Caki2 (cell line): Measurements from ENCODE around the gene MT1G. TPM values are rescaled to one million over a fixed set of nuclear protein-coding genes. Genes with fewer than 3 reads are reported as not detected.
"Not testable (repeated sequence)": the region's sequence is repeated elsewhere in the genome, so short reads cannot be mapped to it uniquely, and the experiment has no call there.

Experiments used
- DNase-seq: peaks from one replicate; pipeline ENCODE4 v3.0.0-alpha.2; 2015; ENCODE audit warnings: low read depth
- in situ Hi-C: cut with HindIII; loops from 2 replicates; pipeline ENCODE4 v1.10.0; 2016; ENCODE audit warnings: low sequenced_read_pairs, low pct_unique_long_range_greater_than_20kb, mixed read lengths
- total RNA-seq: library from RNA; depleted of rRNA; stranded (reverse); fragments of >200 nt; shearing (Covaris generic); gene quantifications from 2 replicates; pipeline ENCODE4 v1.2.3, GENCODE V29; 2014; ENCODE audit warnings: low replicate concordance

Gene MT1G
- total RNA-seq, 1 experiment from 2014 or later = not detected

DNA sequence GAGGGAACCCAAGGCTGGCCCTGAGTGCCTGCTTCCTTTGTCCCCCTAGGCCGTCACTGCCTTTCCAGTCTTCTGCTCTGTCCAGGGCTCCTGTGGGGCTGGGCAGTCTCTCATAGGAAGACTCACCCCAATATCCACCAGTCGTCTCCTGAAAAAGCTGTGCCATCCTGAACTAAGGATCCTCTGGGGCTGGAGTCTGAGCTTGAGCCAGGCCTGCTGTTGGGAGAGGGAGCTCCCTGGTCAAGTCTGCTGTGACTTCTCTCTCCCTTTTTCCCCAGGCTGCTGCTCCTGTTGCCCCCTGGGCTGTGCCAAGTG, 2.7 kb upstream of the MT1G start:
- no peak for DNase-seq
- in situ Hi-C loops = no loop called here

DNA sequence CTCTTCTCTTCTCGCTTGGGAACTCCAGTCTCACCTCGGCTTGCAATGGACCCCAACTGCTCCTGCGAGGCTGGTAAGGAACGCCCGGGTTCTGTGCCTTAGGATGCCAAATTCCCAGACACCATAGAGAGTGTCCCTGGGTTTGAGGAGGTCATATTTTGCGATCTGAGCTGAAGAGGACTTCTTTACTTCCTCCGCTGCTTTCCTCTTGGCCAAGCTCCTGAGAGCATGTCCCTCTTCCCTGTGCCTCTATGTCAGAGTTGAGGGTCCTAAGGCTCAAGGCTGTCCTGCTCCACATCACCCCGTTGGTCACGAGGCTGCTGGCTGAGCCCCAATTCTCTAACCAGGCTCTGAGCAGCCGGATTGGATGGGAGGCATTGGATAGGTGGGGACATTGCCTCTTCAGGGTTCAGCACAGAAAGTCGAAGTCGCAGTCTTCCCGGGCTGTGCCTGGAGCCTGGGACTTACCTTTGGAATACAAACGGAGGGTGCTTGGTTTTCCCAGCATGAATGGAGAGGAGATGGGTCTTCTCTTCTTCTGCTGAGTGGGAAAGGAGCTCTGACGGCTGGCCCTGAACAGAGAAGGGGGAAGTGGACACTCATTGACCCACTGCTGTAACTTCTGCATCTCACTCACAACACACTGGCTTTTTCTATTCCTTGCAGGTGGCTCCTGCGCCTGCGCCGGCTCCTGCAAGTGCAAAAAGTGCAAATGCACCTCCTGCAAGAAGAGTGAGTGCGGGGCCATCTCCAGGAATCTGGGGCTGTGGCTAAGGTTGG, 2.2 kb upstream of the MT1G start:
- in situ Hi-C loops = no loop called here
- no peak for DNase-seq

DNA sequence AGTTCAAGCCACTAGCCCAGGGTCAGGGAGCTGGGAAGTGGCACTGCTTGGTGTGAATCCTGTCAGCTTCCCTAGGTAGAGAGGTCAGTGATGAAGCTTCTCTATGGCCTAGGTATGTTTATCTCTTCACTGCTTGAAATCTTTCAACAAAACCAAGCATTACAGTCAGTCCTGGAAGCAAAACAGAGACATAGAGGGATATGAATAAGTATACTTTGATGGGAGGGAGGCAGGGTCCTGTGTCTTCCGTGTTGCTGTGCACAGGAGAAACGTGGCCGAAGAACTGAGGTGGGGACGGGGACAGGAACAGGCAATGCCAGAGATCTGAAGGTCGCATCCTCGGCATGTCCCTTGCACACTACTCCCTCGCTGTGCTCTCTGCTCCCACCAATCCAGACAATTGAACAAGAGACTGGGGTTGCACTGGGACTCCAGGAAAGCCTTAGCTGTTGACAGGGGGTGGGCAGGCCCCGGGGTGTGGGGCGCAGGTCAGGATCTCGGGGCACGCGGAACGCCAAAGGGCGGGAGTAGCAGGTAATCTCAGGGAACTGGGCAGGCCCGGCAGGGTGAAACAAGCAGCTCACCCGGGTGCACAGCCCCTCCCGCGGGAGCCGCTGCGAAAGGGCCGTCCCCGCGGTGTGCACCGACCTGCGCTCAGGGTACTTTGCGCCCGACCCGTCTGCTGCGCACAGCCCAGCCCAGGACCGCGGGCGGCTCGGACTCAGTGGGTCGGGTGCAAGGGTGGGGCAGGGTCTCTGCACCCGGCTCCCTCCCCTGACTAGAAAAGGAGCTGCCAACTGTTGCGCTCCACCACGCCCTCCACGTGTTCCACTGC, 1.4 kb upstream of the MT1G start, which contains the start of gene MT1H:
MT1H (plus strand) TSS at position 810 of the 835 bp plus-strand sequence. CDS start 71 bp downstream, outside the sequence.
- no peak for DNase-seq
- in situ Hi-C loops = no loop called here

DNA sequence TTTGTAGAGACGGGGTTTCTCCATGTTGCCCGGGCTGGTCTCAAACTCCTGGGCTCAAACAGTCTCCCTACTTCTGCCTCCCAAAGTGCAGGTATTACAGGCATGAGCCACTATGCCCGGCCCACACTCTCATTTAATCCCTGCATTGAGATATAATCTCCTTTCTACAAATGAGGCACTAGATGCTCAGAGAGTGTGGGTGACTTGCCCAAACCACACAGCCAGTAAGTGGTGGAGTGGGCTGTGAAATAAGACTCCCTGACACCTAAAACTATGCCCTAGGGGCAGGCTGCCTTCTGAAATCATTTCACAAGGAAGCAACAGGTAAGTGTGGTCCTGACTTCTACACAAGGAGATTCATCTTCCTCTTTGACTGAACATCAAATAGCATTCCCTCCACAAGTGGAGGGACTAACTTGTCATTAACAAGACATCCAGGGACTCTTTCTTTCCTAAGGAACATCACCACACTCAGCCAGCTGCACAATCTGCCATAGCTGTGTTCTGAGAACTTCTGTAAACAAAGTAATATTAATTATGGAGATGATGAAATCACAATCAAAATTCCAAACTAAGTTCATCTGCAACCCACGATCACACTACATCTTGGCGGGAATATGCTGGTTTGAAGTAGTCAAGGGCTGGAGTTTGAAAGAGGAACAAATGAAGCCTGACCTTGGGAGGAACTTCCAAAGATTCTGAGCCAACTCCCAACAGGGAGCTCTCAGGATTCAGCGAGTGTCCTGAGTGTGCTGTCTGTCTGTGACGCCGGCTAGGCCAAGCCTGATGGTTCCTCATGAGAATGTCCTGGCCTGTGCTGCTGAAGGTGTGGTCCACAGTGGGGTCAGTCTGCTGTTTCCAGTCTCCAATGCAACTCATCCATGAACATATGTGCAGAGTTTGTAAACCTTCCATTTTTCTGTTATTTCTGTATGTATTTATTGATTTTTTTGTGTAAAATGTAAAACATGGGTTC, 2.3 kb downstream of the MT1G start:
- DNase-seq, in situ Hi-C loops: not testable (repeated sequence)

DNA sequence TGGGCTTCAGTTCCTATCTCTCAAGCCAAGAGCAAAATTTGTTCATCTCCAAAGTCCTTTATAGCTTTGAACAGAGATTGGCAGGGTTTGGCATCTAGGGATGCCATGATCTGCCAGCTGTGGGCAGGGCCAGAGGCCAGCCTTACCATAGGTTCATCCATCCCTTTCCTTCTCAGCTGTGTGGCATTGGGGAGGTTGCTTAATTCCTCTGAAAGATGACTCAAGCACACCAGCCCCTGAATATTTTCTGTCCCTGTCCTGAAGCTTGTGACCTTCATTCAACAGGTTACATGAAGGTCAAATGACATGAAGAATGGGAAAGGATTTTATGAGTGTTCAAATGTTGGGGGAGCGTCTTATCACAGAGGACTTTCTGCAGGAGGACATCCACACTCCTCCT, 3.4 kb downstream of the MT1G start:
- no peak for DNase-seq
- in situ Hi-C loops = no loop called here

DNA sequence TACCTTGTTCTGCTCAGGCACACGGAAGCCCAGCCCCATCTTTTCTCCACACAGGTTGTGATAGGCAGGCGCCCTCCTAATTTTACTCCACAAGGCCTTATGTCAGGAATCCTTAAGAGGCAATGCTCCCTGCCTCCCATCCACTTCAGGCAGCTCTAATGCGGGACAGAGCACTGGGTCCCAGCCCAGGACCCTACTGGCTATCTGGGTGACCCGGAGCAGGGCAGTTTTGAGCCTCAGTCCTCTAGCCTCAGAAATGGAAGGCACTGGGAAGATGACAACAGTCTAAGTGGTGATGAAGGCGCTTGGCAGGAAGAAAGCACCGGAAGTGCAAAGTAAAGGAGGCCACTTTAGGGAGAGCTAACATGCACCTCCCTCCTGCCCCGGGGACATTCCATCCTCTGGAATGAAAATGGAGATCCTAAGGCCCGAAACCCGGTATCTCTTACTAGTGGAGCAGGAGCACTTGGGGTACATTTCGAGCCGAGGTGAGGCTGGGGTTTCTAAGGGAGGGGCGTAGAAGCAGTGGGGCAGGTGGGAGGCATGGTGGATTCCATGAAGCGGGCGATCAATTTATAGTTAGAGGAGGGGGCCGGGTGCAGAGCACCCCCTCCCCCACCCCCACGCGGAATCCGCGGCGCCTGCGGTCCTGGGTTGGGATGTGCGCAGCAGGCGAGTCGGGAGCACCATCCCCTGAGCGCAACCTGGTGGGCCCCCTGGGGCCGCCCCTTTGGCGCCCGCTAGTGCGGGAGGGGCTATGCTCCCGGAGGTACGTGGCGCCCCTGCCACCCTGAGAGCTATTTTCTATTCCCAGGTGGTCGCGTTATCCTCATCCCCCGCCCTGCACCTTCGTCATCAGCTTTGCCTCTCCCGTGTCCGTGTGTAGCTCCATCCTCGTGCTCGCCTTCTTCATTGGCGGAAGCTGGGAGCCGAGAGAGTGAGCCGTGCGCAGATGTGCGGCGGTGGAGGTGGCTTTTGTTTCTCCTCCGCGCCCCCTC, 5.2 kb downstream of the MT1G start:
- no peak for DNase-seq
- in situ Hi-C loops = no loop called here

DNA sequence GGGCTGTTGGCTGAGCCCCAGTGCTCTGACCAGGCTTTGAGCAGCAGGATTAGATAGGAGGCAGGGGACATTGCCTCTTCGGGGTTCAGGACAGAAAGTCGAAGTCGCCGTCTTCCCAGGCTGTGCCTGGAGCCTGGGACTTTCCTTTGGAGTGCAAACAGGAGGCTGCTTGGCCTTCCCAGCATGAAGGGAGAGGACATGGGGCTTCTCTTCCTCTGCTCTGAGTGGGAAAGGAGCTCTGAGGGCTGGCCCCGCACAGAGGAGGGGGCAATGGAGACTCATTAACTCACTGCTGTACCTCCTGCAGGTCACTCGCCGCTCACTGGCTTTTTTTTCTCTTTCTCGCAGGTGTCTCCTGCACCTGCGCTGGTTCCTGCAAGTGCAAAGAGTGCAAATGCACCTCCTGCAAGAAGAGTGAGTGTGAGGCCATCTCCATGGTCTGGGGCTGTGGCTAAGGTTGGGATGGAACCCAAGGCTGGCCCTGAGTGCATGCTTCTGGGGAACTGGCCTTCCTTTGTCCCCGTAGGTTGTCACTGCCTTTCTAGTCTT, 9.5 kb downstream of the MT1G start:
- in situ Hi-C loops = no loop called here
- DNase-seq = no peak

DNA sequence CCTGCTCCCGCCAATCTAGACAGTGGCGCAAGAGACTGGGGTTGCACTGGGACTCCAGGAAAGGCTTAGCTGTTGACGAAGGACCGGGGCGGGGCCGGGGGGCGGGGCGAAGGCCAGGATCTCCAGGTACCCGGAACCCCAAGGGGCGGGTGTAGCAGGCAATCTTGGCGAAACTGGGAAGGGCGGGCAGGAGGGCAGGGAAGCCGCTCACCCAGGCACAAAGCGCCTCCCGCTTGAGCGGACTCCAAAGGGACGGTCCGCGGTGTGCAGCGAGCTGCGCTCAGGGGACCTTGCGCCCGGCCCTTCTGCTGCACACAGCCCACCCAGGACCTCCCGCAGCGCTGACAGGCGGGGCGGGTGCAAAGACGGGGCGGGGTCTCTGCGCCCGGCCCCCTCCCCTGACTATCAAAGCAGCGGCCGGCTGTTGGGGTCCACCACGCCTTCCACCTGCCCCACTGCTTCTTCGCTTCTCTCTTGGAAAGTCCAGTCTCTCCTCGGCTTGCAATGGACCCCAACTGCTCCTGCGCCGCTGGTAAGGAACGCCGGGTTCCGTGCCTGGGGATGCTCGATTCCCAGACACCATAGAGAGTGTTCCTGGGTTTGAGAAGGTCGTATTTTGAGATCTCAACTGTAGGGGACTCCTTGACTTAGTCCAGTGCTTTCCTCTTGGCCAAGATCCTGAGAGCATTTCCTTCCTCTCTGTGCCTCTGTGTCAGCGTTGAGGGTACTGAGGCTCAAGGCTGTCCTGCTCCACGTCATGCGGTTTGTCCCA, 10.1 kb downstream of the MT1G start, which contains the start of gene MT1F:
MT1F (plus strand) TSS at position 405 of the 772 bp plus-strand sequence; CDS start at position 505, 100 bp downstream.
- DNase-seq = peak; percentile 72

DNA sequence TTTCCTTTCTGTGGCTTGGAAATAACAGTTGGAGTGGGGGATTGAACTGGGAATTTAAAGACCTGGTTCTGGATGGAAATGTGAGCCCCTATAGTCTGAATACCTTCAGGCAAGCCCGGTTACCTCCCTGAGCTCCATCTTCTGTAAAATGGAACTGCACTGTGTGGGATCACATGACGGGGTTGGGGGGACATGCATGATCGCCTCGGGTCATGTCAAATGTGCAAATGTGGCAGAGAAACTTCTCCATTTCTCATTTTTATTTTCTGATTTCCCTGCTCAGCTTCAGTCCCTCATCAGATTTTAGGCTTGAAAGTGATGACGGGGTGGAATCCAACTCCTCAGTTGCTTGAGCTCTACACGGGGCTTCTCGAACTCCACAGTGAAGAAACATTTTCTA, 14.6 kb downstream of the MT1G start:
- in situ Hi-C loops = no loop called here
- no peak for DNase-seq

More for the DNA sequence above, 10.1 kb downstream of the MT1G start, which contains the start of gene MT1F:
- in situ Hi-C loops = no loop called here

DNA sequence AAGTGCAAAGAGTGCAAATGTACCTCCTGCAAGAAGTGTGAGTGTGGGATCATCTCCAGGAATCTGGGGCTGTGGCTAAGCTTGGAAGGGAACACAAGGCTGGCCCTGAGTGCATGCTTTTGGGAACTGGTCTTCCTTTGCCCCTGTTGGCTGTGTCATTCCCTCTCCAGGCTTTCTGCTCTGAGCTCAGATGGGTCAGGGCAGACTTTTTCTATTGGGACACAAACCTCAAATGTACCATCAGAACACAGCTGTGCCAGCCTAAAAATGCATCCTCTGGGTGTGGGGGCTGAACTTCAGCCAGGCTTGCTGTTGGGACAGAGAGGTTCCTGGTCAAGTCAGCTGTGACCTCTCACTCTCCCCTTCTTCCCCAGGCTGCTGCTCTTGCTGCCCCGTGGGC, 15.3 kb downstream of the MT1G start:
- in situ Hi-C loops = no loop called here

DNA sequence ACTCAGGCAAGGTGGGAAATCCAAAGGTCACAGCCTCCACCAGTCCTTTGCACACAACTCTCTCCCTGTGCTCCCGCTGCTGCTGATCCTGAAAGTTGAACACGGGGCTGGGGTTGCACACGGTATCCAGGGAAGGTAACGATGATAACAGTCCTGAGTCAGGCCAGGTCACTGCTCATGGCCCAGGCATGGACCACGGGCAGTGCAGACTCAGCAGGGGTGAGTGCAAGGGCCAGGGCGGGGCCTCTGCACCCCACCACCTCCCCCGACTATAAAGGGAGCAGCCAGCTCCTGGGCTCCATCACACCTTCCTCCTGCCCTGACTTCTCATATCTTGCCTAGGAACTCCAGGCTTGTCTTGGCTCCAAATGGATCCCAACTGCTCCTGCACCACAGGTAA, 16.3 kb downstream of the MT1G start, which contains the start of gene MT1B:
MT1B (plus strand) TSS at position 301 of the 400 bp plus-strand sequence; CDS start at position 369, 68 bp downstream.
- no peak for DNase-seq
- in situ Hi-C loops = no loop called here

More for the DNA sequence above, 15.3 kb downstream of the MT1G start:
- DNase-seq = no peak

DNA sequence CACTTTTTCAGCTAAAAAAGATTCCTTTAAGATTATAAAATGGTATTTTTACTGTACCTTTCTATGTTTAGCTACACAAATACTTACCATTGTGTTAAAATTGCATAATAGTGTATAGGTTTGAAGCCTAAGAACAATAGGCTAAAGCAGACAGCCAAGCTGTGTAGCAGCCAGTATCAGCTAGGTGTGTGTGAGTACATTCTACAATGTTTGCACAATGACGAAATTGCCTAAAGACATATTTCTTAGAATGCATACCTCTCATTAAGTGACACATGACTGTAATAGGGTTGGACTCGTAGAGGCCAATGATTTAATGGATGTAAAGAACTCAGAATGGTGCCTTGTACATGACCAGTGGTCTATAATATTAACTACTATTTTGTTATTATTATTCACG, 18.0 kb downstream of the MT1G start:
- in situ Hi-C loops = no loop called here
- DNase-seq = no peak

DNA sequence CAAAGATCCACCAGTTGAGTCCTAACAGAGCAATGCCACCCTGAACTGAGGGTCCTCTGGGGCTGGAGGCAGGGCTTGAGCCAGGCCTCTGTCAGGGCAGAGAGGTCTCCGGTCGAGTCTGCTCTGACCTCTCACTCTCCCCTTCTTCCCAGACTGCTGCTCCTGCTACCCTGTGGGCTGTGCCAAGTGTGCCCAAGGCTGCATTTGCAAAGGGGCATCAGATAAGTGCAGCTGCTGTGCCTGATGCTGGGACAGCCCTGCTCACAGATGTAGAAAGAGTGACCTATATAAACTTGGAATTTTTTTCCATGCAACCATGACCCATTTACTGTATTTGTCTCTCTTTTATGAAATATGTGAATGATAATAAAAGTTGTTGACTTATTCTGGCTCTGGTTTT, 18.6 kb downstream of the MT1G start:
- in situ Hi-C loops = no loop called here
- DNase-seq = no peak

DNA sequence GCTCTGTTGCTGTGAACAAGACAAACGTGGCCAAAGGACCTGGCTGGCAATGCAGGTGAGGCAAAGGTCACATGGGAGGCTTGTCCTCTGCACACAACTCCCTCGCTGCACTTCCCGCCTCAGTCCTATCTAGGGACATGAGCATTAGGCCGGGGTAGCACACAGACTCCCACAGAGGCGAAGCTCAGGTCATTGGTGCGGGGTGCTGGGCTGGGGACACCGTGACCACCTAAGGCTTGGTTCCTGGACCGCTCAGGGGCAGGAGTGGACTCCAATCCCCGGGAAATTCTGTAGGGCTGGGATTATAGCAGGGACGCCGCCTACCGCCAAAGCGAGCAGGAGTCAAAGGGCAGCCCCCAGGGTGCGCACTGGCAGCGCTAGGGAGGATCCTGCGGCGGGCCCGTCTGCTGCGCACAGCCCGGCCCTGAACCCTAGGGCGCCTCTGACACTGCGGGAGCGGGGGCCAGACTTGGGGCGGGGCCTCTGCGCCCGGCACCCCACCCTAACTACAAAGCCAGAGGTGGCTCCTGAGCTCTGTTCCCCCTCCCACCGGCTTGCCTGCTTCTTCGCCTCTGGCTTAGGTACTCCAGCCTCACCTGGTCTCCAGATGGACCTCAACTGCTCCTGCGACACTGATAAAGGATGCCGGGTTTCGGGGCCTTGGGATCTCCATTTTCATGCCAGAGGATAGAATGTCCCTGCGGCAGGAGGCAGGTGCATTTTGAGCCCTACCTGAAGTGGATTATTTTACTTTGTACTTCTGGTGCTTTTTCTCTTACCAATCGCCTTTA, 20.0 kb downstream of the MT1G start:
- DNase-seq = no peak
- in situ Hi-C loops = no loop called here

DNA sequence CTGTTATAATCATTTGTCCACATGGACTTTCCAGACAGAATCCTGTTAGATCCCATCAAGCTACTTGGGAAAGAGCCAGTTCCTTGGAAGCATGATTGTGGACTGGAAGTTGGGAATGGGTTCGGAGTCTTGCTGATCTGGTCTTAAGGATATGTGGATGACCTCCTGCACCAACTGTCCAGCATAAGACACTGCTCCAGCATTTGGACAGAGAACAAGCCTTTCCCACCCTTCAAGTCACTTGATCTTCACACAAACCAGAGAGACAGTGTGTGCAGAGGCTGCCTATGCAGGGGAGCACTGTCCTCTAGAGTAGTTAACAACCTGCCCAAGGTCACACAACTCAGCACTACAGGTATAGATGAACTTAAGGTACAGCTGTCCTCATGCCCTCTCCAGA, 22.0 kb downstream of the MT1G start:
- in situ Hi-C loops = no loop called here
- DNase-seq = no peak
